ENCODE data around the gene RASSF3.

RASSF3 gene

DNA sequence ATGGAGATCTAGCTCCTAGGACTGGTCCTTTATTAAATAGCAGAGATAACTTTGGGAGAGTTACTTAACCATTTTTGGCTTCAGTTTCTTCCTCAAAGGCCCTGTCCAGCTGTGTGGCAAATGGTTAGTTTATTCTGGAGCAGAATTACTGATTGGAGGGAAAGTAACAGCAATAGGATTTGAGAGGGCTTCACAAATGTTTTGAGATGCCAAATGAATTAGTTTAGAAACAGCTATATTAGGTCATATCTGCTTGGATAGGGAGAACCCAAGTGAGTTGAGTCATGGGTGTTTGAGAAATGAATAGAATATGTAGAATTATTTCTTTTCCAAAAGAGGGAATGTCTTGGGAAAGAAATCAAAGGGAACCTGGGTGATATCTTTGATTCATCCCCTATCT, 17.5 kb downstream of the RASSF3 start:
- TF ChIP-seq CTCF (IDR thresholded peaks at IDR 0.05; ENCODE audit: insufficient read depth, low read length, missing control alignments) = no peak
- CTCF ChIA-PET = interaction anchor here (1.2 to 2.3 kb wide), 5 partner anchors 18 to 80 kb away, joined by 3 to 9 read pairs (median 3); no protein-coding TSS in a partner anchor
- H3K4me3 ChIP-seq (ENCODE audit: low read depth, low read length) = no peak overlapping the region
- POLR2A ChIA-PET = interaction anchor here (0.7 kb wide), 2 partner anchors 17 to 18 kb away, joined by 3 to 4 read pairs; no protein-coding TSS in a partner anchor
- peak; percentile 83 for DNase-seq (ENCODE audit: low read depth, low spot score)

DNA sequence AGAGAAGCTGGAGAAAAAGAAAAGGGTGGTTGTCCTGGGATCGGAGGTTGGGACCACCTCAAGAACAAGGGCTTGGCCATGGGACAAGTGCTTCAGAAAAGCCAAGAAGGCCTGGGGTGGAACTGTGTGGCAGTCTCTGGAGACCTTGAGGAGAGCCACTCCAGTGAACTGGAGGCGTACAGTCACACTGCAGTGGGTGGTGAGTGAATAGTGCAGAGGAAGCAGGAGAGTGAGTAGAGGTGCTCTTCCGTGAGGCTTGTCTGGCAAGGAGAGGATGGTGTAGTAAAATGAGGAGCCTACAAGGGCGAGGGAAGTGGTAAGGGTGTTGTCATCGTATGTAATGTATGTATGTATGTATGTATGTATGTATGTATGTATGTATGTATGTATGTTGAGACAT, 20.9 kb downstream of the RASSF3 start:
- no peak for DNase-seq (ENCODE audit: low read depth, low spot score)
- no peak overlapping the region for H3K4me3 ChIP-seq (ENCODE audit: low read depth, low read length)
- ChIA-PET CTCF (interaction anchor here (0.6 kb wide), 1 partner anchor 17 kb away, joined by 3 read pairs; no protein-coding TSS in a partner anchor), POLR2A (no interaction called here)
- no peak for TF ChIP-seq CTCF (IDR thresholded peaks at IDR 0.05; ENCODE audit: insufficient read depth, low read length, missing control alignments)

DNA sequence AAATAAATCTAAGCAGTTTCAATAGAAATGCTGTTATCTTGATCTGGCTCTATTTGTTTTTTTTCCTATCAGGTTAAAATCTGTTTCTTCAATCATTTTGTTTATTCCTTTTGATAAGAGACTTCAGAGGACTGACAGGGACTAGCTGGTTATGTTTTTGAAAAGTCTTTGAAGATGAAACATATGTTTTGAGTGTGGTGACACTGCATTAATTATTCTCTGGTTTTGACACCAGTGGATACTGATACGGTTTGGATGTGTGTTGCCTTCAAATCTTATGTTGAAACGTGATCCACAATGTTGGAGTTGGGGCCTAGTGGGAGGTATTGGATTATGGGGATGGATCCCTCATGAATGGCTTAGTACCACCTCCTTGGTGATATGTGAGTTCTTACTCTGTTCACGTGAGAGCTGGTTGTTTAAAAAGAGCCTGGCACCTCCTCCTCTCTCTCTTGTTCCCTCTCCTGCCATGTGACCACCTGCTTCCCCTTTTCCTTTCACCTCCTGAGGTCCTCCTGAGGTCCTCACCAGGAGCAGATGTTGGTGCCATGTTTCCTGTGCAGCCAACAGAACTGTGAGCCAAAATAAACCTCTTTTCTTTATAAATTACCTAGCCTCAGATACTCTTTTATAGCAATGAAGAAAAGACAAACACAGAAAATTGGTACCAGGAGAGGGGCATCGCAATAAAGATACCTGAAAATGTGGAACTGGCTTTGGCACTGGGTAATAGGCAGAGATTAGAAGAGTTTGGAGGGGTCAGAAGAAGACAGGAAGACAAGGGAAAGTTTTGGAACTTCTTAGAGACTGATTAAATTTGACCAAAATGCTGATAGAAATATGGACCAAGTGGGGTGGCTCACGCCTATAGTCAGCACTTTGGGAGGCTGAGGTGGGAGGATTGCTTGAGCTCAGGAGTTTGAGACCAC, 23.0 kb downstream of the RASSF3 start:
- ChIA-PET POLR2A (interaction anchor here (0.6 kb wide), 1 partner anchor 156 kb away, joined by 3 read pairs; no protein-coding TSS in a partner anchor), CTCF (no interaction called here)
- no peak for DNase-seq (ENCODE audit: low read depth, low spot score)

DNA sequence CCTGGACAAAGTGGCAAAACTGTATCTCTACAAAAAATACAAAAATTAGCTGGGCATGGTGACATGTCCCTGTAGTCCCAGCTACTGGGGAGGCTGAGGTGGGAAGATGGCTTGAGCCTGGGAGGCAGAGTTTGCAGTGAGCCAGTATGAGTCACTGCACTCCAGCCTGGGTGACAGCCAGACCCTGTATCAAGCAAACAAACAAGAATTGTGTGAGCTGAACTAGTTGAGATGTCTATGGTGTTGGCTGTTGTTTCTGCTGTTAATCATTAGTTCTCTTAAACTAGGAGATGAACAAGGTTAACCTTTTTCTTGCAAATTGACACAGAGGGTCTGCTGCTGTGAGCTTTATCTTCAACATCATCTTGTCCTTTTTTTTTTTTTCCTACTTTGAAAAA, 23.6 kb downstream of the RASSF3 start:
- POLR2A ChIA-PET = no interaction called here

More for the DNA sequence above, 23.0 kb downstream of the RASSF3 start:
- TF ChIP-seq CTCF (IDR thresholded peaks at IDR 0.05; ENCODE audit: insufficient read depth, low read length, missing control alignments) = no peak
- H3K4me3 ChIP-seq (ENCODE audit: low read depth, low read length) = no peak overlapping the region

DNA sequence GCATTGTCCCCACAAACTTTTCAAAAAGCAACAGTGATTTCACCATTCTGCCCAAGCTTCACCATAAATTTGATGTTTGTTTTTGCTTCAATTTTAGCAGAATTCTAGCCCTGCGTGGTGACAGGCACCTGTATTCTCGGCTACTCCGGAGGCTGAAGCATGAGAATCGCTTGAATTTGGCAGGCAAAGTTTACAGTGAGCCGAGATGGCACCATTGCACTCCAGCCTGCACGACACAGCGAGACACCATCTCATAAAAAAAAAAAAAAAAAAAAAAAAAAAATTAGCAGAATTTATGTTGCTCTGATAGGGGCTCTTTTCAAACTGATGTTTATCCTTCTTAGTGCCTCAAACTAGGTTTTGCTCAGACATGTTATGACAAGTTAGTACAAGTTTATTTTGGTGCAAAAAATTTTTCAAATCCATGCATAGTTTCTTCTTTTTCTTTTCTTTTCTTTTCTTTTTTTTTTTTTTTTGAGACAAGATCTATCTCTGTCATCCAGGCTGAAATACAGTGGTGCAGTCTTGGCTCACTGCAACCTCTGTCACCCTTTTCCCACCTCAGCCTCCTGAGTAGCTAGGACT, 24.3 kb downstream of the RASSF3 start:
- TF ChIP-seq CTCF (IDR thresholded peaks at IDR 0.05; ENCODE audit: insufficient read depth, low read length, missing control alignments) = no peak
- DNase-seq (ENCODE audit: low read depth, low spot score) = no peak
- no peak overlapping the region for H3K4me3 ChIP-seq (ENCODE audit: low read depth, low read length)
- ChIA-PET POLR2A (no interaction called here), CTCF (interaction anchor here (0.6 to 1.3 kb wide), 3 partner anchors 15 to 85 kb away, joined by 3 to 4 read pairs (median 3); no protein-coding TSS in a partner anchor)

More for the DNA sequence above, 23.6 kb downstream of the RASSF3 start:
- no peak for TF ChIP-seq CTCF (IDR thresholded peaks at IDR 0.05; ENCODE audit: insufficient read depth, low read length, missing control alignments)
- no peak for DNase-seq (ENCODE audit: low read depth, low spot score)
- CTCF ChIA-PET = interaction anchor here (0.6 to 1.3 kb wide), 2 partner anchors 16 to 17 kb away, joined by 3 read pairs; no protein-coding TSS in a partner anchor
- H3K4me3 ChIP-seq (ENCODE audit: low read depth, low read length) = no peak overlapping the region

All from AG04449 (cell line).